Sigmoid colon (tissue), 3 donors: ENCODE measurements around the gene SPTBN1.

Source experiments
- POLR2A ChIP-seq, 2 donors: fragments of 450-650 bp; IDR thresholded peaks; one replicate each; pipeline ENCODE4 v1.6.1; 2016; ENCODE audit warnings: antibody characterized with exemption in 2 of 2, mild to moderate bottlenecking in 2 of 2, moderate library complexity in 2 of 2
- TF ChIP-seq, protein P1 (sequence below), 4 experiments: fragments of 450-650 bp in 3 of 4; fragments of 200-600 bp in 1 of 4; IDR thresholded peaks; one replicate each; pipeline ENCODE4 v1.5.1; 2016 to 2019; ENCODE audit warnings: antibody characterized with exemption in 4 of 4, mild to moderate bottlenecking in 3 of 4, moderate library complexity in 2 of 4

DNA sequence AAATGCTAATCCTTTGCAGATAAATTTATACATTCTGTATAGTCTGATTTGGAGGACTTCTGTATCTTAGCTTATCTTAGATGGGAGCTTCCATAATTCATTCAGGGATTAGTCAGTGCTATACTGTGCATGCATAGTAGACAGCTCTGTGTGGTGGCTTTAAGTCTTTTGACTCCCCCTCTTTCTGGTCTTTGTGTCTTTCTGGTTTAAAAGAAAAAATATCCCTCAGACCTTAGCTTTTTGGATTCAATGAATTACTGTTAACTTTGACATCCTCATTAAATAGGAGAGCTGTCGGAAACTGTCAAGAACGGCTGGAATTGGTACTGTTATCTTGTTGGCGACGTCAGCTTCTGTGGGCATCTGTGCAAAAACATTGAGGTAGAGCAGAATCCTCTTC lies 130.4 kb downstream of the SPTBN1 start:
- TF ChIP-seq, protein P1, sequence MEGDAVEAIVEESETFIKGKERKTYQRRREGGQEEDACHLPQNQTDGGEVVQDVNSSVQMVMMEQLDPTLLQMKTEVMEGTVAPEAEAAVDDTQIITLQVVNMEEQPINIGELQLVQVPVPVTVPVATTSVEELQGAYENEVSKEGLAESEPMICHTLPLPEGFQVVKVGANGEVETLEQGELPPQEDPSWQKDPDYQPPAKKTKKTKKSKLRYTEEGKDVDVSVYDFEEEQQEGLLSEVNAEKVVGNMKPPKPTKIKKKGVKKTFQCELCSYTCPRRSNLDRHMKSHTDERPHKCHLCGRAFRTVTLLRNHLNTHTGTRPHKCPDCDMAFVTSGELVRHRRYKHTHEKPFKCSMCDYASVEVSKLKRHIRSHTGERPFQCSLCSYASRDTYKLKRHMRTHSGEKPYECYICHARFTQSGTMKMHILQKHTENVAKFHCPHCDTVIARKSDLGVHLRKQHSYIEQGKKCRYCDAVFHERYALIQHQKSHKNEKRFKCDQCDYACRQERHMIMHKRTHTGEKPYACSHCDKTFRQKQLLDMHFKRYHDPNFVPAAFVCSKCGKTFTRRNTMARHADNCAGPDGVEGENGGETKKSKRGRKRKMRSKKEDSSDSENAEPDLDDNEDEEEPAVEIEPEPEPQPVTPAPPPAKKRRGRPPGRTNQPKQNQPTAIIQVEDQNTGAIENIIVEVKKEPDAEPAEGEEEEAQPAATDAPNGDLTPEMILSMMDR (IDR thresholded peaks at IDR 0.05): no peak
- TF ChIP-seq POLR2A (IDR thresholded peaks at IDR 0.05): no peak
